ENCODE measurements around the gene C1orf167. TPM values are rescaled to one million over a fixed set of nuclear protein-coding genes. Genes with fewer than 3 reads are reported as not detected.
A peak's percentile ranks its signal among the peaks of the same experiment; 100 is the strongest.

Gene C1orf167
- total and polyA plus RNA-seq, 2 of the 8 experiments (the other 6 are each of a cell fraction or from before 2014, with no cell fraction given): 0.70 to 1.3 TPM

DNA sequence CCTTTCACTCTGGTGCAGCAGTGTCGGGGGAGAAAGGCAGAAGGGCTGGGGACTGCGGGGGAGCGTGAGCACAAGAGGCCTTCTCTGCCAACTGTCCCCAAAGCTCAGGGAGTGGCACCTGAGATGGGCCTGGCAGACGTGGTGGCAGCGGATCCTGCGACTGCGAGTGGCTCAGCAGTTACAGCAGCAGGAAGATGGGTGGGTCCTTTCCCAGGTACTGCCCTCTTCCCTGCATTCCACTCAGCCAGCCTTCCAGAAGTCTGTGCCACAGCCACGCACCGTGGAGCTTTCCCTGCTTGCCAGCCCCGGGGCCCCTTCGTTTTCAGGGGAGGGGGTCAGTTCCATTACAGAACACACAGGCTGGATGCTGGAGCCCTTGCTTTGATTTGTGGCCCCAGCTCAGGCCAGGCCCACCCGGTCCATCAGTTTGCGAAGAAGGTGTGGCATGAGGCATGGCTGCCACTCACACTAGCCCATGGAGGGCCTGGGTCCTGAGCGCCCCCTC lies 26.6 kb downstream of the C1orf167 start:
- CTCF ChIA-PET (ENCODE audit: partially characterized antibody): interaction anchor here (0.9 to 5.4 kb wide), 6 partner anchors 8 to 104 kb away, joined by 3 to 49 read pairs (median 6); no protein-coding TSS in a partner anchor
- Histone ChIP-seq H3K9me3 (ENCODE audit: insufficient read depth in 2 of 2, low read depth in 1 of 2, low read length in 1 of 2) (no peaks in the 10 kb centered on the region), H3K56ac (replicated peaks; ENCODE audit: insufficient read length, low read depth, low read length) (no peak overlapping the region), H3K79me2 (ENCODE audit: control insufficient read depth in 1 of 2, insufficient read depth in 2 of 2, low read length in 2 of 2) (no peaks in the 10 kb centered on the region), H3K79me1 (ENCODE audit: low read depth, low read length) (no peaks in the 10 kb centered on the region), H3K4ac (replicated peaks; ENCODE audit: insufficient read length, low read depth, low read length) (peak overlapping the region; percentile 72), H3K18ac (ENCODE audit: extremely low read depth, low read length) (no peak overlapping the region), H3K23ac (ENCODE audit: insufficient read length) (no peak overlapping the region), H2AK5ac (ENCODE audit: low read depth, low read length) (no peak overlapping the region; the same call in 1 of the 2 replicates), H2BK15ac (ENCODE audit: low read length) (no peak overlapping the region), H2BK20ac (ENCODE audit: low read length) (no peak overlapping the region), H3K27ac (ENCODE audit: low read depth, low read length) (peak overlapping the region; percentile 35; the same call in 1 of the 2 replicates), H3K4me2 (ENCODE audit: insufficient read depth in 1 of 2, low read depth in 2 of 2, low read length in 2 of 2) (no peak overlapping the region), H3K9ac (replicated peaks in 1 of 4; ENCODE audit: extremely low read depth in 1 of 4, low read depth in 3 of 4, low read length in 3 of 4) (no peak overlapping the region), H4K91ac (replicated peaks; ENCODE audit: insufficient read length, low read length) (no peak overlapping the region), H3K36me3 (ENCODE audit: control insufficient read depth in 2 of 4, insufficient read depth in 4 of 4, low read length in 3 of 4) (peaks cover 0 to 11% (median 5%) of the 10 kb centered on the region in 4 experiments; a peak in 3 of 8 replicates), H3K14ac (ENCODE audit: insufficient read length) (no peak overlapping the region), H2AFZ (ENCODE audit: low read length) (no peak overlapping the region), H3K4me1 (replicated peaks in 1 of 4; ENCODE audit: control insufficient read depth in 3 of 4, insufficient read depth in 4 of 4, low read length in 3 of 4) (peaks cover 7 to 34% (median 25%) of the 10 kb centered on the region in 4 experiments), H3K23me2 (ENCODE audit: low read depth, low read length) (no peaks in the 10 kb centered on the region), H4K5ac (ENCODE audit: insufficient read length, low read depth, low read length) (no peak overlapping the region), H2BK120ac (replicated peaks; ENCODE audit: low read depth, low read length) (no peak overlapping the region), H3K4me3 (ENCODE audit: extremely low read depth in 1 of 4, insufficient read depth in 2 of 4, low read depth in 3 of 4, low read length in 4 of 4) (no peak overlapping the region), H2BK12ac (ENCODE audit: low read depth, low read length) (peak overlapping the region; percentile 97; the same call in 1 of the 2 replicates), H2BK5ac (ENCODE audit: low read depth, low read length) (peak overlapping the region; percentile 99; the same call in 1 of the 2 replicates), H4K8ac (ENCODE audit: extremely low read depth, insufficient read depth, low read length) (no peak overlapping the region; the same call in 1 of the 2 replicates), H3K27me3 (replicated peaks in 1 of 4; ENCODE audit: control insufficient read depth in 3 of 4, extremely low read depth in 1 of 4, insufficient read depth in 3 of 4, low read length in 3 of 4) (no peaks in the 10 kb centered on the region), H4K20me1 (replicated peaks in 1 of 2; ENCODE audit: control insufficient read depth in 1 of 2, insufficient read depth in 2 of 2, low read length in 2 of 2) (peaks cover 0 to 3% of the 10 kb centered on the region in 2 experiments)
- POLR2A ChIA-PET (ENCODE audit: partially characterized antibody): interaction anchor here (0.8 to 3.0 kb wide), 11 partner anchors 9 to 168 kb away, joined by 3 to 27 read pairs (median 4); partner anchors contain the start of gene AGTRAP
- DNase-seq (ENCODE audit: low read depth in 1 of 2, low spot score in 2 of 2) (no peak), FAIRE-seq (no peak)
- 91% methylated on average over 14 of the region's 14 CpGs; no CpG with 5 or more reads in 1 of the 2 experiments for WGBS, 2 experiments (ENCODE audit: extremely low coverage in 1 of 2, insufficient coverage in 1 of 2, insufficient read length in 1 of 2, insufficient replicate concordance in 2 of 2, low coverage in 1 of 2, low lambda C conversion rate in 2 of 2, missing lambda C conversion rate in 1 of 2)
- no peak for TF ChIP-seq CBX5 (IDR thresholded peaks at IDR 0.05; ENCODE audit: low read depth, low read length)
- no peak for TF ChIP-seq CEBPB (IDR thresholded peaks at IDR 0.05; ENCODE audit: low read depth, low read length)
- no peak for TF ChIP-seq CTBP2 (IDR thresholded peaks at IDR 0.05; ENCODE audit: borderline replicate concordance, insufficient read depth, insufficient read length, low read length)
